ENCODE measurements around the gene MYO1D.

Gene MYO1D

DNA sequence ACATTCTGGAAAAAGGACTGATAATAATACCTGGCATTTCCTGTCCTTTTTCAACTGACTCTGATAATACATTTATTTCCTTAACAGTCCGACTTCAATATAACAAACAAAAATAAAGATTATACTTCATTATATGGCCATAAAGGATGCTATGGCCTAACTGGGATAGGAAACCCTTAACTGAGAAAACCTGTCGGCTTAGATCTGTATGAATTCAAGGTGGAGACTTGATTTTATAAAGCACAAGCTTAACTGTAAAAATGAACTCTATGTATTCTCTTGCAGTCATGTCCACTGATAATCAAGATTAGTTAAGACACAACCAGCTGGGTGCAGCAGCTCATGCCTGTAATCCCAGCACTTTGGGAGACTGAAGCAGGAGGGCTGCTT is 102.2 kb downstream of the MYO1D start:
- no peak for DNase-seq (ENCODE audit: low read depth)
- TF ChIP-seq, protein P1, sequence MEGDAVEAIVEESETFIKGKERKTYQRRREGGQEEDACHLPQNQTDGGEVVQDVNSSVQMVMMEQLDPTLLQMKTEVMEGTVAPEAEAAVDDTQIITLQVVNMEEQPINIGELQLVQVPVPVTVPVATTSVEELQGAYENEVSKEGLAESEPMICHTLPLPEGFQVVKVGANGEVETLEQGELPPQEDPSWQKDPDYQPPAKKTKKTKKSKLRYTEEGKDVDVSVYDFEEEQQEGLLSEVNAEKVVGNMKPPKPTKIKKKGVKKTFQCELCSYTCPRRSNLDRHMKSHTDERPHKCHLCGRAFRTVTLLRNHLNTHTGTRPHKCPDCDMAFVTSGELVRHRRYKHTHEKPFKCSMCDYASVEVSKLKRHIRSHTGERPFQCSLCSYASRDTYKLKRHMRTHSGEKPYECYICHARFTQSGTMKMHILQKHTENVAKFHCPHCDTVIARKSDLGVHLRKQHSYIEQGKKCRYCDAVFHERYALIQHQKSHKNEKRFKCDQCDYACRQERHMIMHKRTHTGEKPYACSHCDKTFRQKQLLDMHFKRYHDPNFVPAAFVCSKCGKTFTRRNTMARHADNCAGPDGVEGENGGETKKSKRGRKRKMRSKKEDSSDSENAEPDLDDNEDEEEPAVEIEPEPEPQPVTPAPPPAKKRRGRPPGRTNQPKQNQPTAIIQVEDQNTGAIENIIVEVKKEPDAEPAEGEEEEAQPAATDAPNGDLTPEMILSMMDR (IDR thresholded peaks at IDR 0.05; ENCODE audit: insufficient read depth, low read depth, low read length, missing control alignments): no peak
- no peak overlapping the region for H3K4me3 ChIP-seq (ENCODE audit: low read length)

GRCh38 chr17:32773856-32774694 is 102.8 kb downstream of the MYO1D start:
- no peak for DNase-seq (ENCODE audit: low read depth)
- TF ChIP-seq, protein P1 (IDR thresholded peaks at IDR 0.05; ENCODE audit: insufficient read depth, low read depth, low read length, missing control alignments): no peak
- H3K4me3 ChIP-seq (ENCODE audit: low read length): no peak overlapping the region

- TF ChIP-seq, protein P1 (IDR thresholded peaks at IDR 0.05; ENCODE audit: insufficient read depth, low read depth, low read length, missing control alignments): no peak
- H3K4me3 ChIP-seq (ENCODE audit: low read length): no peak overlapping the region
- peak; percentile 25 for DNase-seq (ENCODE audit: low read depth)
Measured at GRCh38 chr17:32772453-32773025, 104.4 kb downstream of the MYO1D start.

- no peak overlapping the region for H3K4me3 ChIP-seq (ENCODE audit: low read length)
- peak; percentile 48 for DNase-seq (ENCODE audit: low read depth)
- TF ChIP-seq, protein P1 (IDR thresholded peaks at IDR 0.05; ENCODE audit: insufficient read depth, low read depth, low read length, missing control alignments): no peak
Measured at GRCh38 chr17:32771396-32771795, 105.5 kb downstream of the MYO1D start.

GRCh38 chr17:32769846-32770245 is 107.1 kb downstream of the MYO1D start:
- DNase-seq (ENCODE audit: low read depth): peak; percentile 72
- TF ChIP-seq, protein P1 (IDR thresholded peaks at IDR 0.05; ENCODE audit: insufficient read depth, low read depth, low read length, missing control alignments): peak; percentile 54
- no peak overlapping the region for H3K4me3 ChIP-seq (ENCODE audit: low read length)

DNA sequence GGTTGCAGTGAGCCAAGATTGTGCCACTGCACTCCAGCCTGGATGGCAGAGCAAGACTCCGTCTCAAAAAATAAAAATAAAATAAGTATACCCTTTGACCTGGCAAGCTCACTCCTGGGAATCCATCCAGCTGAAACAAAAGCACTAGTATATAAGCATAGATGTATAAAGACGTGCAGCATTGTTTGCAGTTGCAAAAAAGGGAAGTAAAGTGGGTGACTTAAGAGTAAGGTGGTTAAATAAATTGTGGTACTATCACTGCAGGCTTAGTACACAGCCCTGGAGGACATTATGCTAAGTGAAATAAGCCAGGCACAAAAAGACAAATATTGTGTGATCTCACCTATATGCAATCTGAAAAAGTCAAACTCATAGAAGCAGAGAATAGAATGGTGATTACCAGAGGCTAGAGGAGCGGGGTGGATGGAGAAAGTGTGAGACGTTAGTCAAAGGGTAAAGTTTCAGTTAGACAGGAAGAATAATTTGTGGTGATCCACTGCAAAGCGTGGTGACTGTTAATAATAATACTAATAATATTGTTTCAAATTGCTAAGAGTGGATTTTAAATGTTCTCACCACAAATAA is 113.0 kb downstream of the MYO1D start:
- no peak for DNase-seq (ENCODE audit: low read depth)
- TF ChIP-seq, protein P1 (IDR thresholded peaks at IDR 0.05; ENCODE audit: insufficient read depth, low read depth, low read length, missing control alignments): no peak
- H3K4me3 ChIP-seq (ENCODE audit: low read length): no peak overlapping the region

All from epithelial cell of esophagus (primary cell).